SIG-M5 treated with dmso at 0.1 percent for 504 hours (cell line): ENCODE results near the gene TLR8.

Experiments used
- DNase-seq: peaks from one replicate; lab custom pipeline; 2025; ENCODE audit not compliant: unreplicated experiment; lab: John Stamatoyannopoulos, UW

TLR8 gene

GRCh38 chrX:12965131-12965940 lies 58.9 kb downstream of the TLR8 start:
- no peak for DNase-seq

- no peak for DNase-seq
These were observed 59.7 kb downstream of the TLR8 start for GRCh38 chrX:12966151-12966550.

- peak; percentile 46 for DNase-seq
These were observed 61.5 kb downstream of the TLR8 start for GRCh38 chrX:12967711-12968465.

- peak; percentile 90 for DNase-seq
These were observed 64.3 kb downstream of the TLR8 start for GRCh38 chrX:12970691-12971202.

DNA sequence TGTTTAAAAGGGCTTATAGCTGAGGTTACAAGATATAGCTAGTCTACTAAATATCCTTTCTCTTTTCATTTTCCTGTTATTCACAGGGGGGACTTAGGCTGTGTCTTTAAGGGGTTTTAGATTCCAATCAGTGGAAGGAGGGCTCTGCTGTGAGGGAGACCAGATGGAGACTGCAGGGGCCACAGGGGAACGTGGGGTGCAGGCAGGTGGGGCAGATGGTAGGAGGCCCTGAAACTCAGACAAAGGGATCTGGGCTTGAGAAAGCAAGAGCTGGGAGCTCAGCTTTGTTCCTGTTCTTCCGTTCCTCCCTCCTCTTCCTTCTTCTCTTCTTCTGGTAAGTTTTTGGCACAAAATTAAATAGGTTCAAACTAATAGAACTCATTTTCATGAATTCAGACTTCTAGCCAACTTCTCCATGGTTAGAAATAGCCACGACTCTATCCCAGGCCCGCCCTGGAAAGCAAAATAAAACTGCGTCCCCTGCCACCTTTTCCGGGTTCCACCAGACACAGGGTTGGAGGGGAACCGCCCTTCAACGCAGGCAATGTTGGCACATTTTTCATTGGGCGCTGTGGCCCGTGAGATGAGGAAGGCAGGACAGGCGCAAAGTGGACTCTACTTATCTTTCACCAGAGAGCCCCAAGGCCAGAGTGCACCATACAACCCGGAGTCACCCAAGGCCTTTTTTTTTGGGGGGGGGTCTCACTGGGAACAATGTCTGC lies 65.0 kb downstream of the TLR8 start:
- DNase-seq, result no peak

DNA sequence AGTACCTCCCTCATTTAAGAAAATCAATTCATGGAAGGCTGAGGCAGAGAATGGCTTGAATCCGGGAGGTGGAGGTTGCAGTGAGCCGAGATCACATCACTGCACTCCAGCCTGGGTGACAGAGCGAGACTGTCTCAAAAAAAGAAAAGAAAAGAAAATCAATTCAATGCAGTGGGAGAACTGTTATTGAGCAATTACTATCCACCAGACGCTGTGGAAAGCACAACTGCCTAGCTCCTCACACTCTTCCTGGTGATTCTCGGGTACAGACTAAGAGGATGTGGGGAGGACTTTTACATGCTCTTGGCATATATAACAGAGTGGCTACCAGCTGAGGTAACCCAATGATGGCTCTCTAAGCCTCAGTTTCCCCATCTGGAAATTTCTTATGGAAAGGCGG lies 65.8 kb downstream of the TLR8 start:
- DNase-seq, result peak; percentile 77
